ENCODE measurements around the gene ZNF488. TPM values are rescaled to one million over a fixed set of nuclear protein-coding genes. Genes with fewer than 3 reads are reported as not detected.

The ZNF488 gene
- total RNA-seq, 1 donor from 2014 or later = 0.35 TPM

GRCh38 chr10:47412177-47412730 is 28.2 kb upstream of the ZNF488 start:
- Mint-ChIP-seq H3K36me3 (ENCODE audit: unreplicated experiment) (no peaks in the 10 kb centered on the region), H3K4me3 (ENCODE audit: unreplicated experiment) (no peak overlapping the region), H3K9me3 (ENCODE audit: unreplicated experiment) (no peaks in the 10 kb centered on the region), H3K4me1 (ENCODE audit: unreplicated experiment) (peaks cover 4% of the 10 kb centered on the region), H3K27ac (ENCODE audit: unreplicated experiment) (no peak overlapping the region), H3K27me3 (ENCODE audit: unreplicated experiment) (no peaks in the 10 kb centered on the region)
- no peak for DNase-seq (ENCODE audit: extremely low spot score, unreplicated experiment)
- no peak for TF ChIP-seq CTCF (IDR thresholded peaks at IDR 0.05)

GRCh38 chr10:47410862-47411261 is 26.8 kb upstream of the ZNF488 start:
- no peaks in the 10 kb centered on the region for H3K9me3 Mint-ChIP-seq (ENCODE audit: unreplicated experiment)
- no peaks in the 10 kb centered on the region for H3K36me3 Mint-ChIP-seq (ENCODE audit: unreplicated experiment)
- H3K27me3 Mint-ChIP-seq (ENCODE audit: unreplicated experiment) = no peaks in the 10 kb centered on the region
- DNase-seq (ENCODE audit: extremely low spot score, unreplicated experiment) = no peak
- no peak overlapping the region for H3K4me3 Mint-ChIP-seq (ENCODE audit: unreplicated experiment)
- H3K27ac Mint-ChIP-seq (ENCODE audit: unreplicated experiment) = no peak overlapping the region
- H3K4me1 Mint-ChIP-seq (ENCODE audit: unreplicated experiment) = peaks cover 4% of the 10 kb centered on the region
- TF ChIP-seq CTCF (IDR thresholded peaks at IDR 0.05) = no peak

- TF ChIP-seq CTCF (IDR thresholded peaks at IDR 0.05) = no peak
- Mint-ChIP-seq H3K4me3 (ENCODE audit: unreplicated experiment) (no peak overlapping the region), H3K4me1 (ENCODE audit: unreplicated experiment) (peaks cover 4% of the 10 kb centered on the region), H3K9me3 (ENCODE audit: unreplicated experiment) (no peaks in the 10 kb centered on the region), H3K27ac (ENCODE audit: unreplicated experiment) (no peak overlapping the region), H3K36me3 (ENCODE audit: unreplicated experiment) (no peaks in the 10 kb centered on the region), H3K27me3 (ENCODE audit: unreplicated experiment) (no peaks in the 10 kb centered on the region)
- DNase-seq (ENCODE audit: extremely low spot score, unreplicated experiment) = no peak
Measured at GRCh38 chr10:47410271-47410670, 26.2 kb upstream of the ZNF488 start.

GRCh38 chr10:47409866-47410256 is 25.8 kb upstream of the ZNF488 start:
- Mint-ChIP-seq H3K4me1 (ENCODE audit: unreplicated experiment) (peaks cover 5% of the 10 kb centered on the region), H3K4me3 (ENCODE audit: unreplicated experiment) (no peak overlapping the region), H3K9me3 (ENCODE audit: unreplicated experiment) (no peaks in the 10 kb centered on the region), H3K27me3 (ENCODE audit: unreplicated experiment) (no peaks in the 10 kb centered on the region), H3K36me3 (ENCODE audit: unreplicated experiment) (no peaks in the 10 kb centered on the region), H3K27ac (ENCODE audit: unreplicated experiment) (no peak overlapping the region)
- no peak for DNase-seq (ENCODE audit: extremely low spot score, unreplicated experiment)
- TF ChIP-seq CTCF (IDR thresholded peaks at IDR 0.05) = no peak

- Mint-ChIP-seq H3K4me3 (ENCODE audit: unreplicated experiment) (no peak overlapping the region), H3K4me1 (ENCODE audit: unreplicated experiment) (peaks cover 10% of the 10 kb centered on the region), H3K27me3 (ENCODE audit: unreplicated experiment) (no peaks in the 10 kb centered on the region), H3K9me3 (ENCODE audit: unreplicated experiment) (no peaks in the 10 kb centered on the region), H3K27ac (ENCODE audit: unreplicated experiment) (no peak overlapping the region), H3K36me3 (ENCODE audit: unreplicated experiment) (no peaks in the 10 kb centered on the region)
- DNase-seq (ENCODE audit: extremely low spot score, unreplicated experiment) = no peak
- no peak for TF ChIP-seq CTCF (IDR thresholded peaks at IDR 0.05)
Measured at GRCh38 chr10:47409171-47409865, 25.2 kb upstream of the ZNF488 start.
